Panc1 (cell line): Measurements from ENCODE around the gene THSD7B.
A peak's percentile ranks its signal among the peaks of the same experiment; 100 is the strongest.

Source experiments
- CTCF ChIP-seq: fragments of 450-650 bp; IDR thresholded peaks from 2 replicates; pipeline ENCODE4 v1.5.1; 2017; ENCODE audit warnings: mild to moderate bottlenecking
- POLR2AphosphoS5 ChIP-seq: IDR thresholded peaks from 2 replicates; pipeline ENCODE4 v1.6.1; 2012; ENCODE audit warnings: mild to moderate bottlenecking, low read depth, low read length, moderate library complexity
- SIN3A ChIP-seq: IDR thresholded peaks from 2 replicates; pipeline ENCODE4 v1.6.1; 2012; ENCODE audit warnings: low read depth, mild to moderate bottlenecking, low read length, moderate library complexity, borderline replicate concordance; ENCODE audit not compliant: insufficient read depth

- peak; percentile 24 for TF ChIP-seq CTCF
- TF ChIP-seq POLR2AphosphoS5, result no peak
- TF ChIP-seq SIN3A, result no peak
These were observed 331.3 kb downstream of the THSD7B start for GRCh38 chr2:137096693-137097092.
